ENCODE results near the gene PNPT1.
"Not testable (repeated sequence)": the region's sequence is repeated elsewhere in the genome, so short reads cannot be mapped to it uniquely, and the experiment has no call there.

GRCh38 chr2:55596795-55597194 is 96.8 kb downstream of the PNPT1 start:
- TF ChIP-seq, protein P1, sequence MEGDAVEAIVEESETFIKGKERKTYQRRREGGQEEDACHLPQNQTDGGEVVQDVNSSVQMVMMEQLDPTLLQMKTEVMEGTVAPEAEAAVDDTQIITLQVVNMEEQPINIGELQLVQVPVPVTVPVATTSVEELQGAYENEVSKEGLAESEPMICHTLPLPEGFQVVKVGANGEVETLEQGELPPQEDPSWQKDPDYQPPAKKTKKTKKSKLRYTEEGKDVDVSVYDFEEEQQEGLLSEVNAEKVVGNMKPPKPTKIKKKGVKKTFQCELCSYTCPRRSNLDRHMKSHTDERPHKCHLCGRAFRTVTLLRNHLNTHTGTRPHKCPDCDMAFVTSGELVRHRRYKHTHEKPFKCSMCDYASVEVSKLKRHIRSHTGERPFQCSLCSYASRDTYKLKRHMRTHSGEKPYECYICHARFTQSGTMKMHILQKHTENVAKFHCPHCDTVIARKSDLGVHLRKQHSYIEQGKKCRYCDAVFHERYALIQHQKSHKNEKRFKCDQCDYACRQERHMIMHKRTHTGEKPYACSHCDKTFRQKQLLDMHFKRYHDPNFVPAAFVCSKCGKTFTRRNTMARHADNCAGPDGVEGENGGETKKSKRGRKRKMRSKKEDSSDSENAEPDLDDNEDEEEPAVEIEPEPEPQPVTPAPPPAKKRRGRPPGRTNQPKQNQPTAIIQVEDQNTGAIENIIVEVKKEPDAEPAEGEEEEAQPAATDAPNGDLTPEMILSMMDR (IDR thresholded peaks at IDR 0.05; ENCODE audit: extremely low read depth in 1 of 2, insufficient read depth in 1 of 2, low read depth in 1 of 2, low read length in 2 of 2): not testable (repeated sequence)
- not testable (repeated sequence) for TF ChIP-seq EZH2 (IDR thresholded peaks at IDR 0.05; ENCODE audit: borderline replicate concordance, low read depth, low read length, severe bottlenecking); POLR2AphosphoS5 (IDR thresholded peaks at IDR 0.05; ENCODE audit: insufficient read depth, low read depth, low read length); POLR2A (IDR thresholded peaks at IDR 0.05; ENCODE audit: low read depth, low read length); GATA2 (IDR thresholded peaks at IDR 0.05; ENCODE audit: insufficient read depth, insufficient read length, low read depth, low read length); MYC (IDR thresholded peaks at IDR 0.05; ENCODE audit: low read depth, low read length); FOS (IDR thresholded peaks at IDR 0.05; ENCODE audit: borderline replicate concordance, insufficient read depth, low read length); MAX (IDR thresholded peaks at IDR 0.05; ENCODE audit: insufficient read depth, insufficient read length); JUN (IDR thresholded peaks at IDR 0.05; ENCODE audit: borderline replicate concordance, insufficient read depth, insufficient read length, low read depth)
